HS-5 (cell line): Measurements from ENCODE around the gene WDR46.
A peak's percentile ranks its signal among the peaks of the same experiment; 100 is the strongest.
"Not testable (repeated sequence)": the region's sequence is repeated elsewhere in the genome, so short reads cannot be mapped to it uniquely, and the experiment has no call there.

Experiments
- DNase-seq: peaks from one replicate; pipeline ENCODE4 v3.0.0-alpha.2; 2012; ENCODE audit warnings: low read depth

The WDR46 gene

GRCh38 chr6:33288141-33288920 lies 708 bp downstream of the WDR46 start:
- DNase-seq, result no peak

GRCh38 chr6:33286946-33287914 lies 1.8 kb downstream of the WDR46 start:
- DNase-seq, result no peak

- not testable (repeated sequence) for DNase-seq
Observed at GRCh38 chr6:33285214-33285613, 3.8 kb downstream of the WDR46 start.

- DNase-seq, result no peak
Observed at GRCh38 chr6:33280539-33280938, 8.5 kb downstream of the WDR46 start.

DNA sequence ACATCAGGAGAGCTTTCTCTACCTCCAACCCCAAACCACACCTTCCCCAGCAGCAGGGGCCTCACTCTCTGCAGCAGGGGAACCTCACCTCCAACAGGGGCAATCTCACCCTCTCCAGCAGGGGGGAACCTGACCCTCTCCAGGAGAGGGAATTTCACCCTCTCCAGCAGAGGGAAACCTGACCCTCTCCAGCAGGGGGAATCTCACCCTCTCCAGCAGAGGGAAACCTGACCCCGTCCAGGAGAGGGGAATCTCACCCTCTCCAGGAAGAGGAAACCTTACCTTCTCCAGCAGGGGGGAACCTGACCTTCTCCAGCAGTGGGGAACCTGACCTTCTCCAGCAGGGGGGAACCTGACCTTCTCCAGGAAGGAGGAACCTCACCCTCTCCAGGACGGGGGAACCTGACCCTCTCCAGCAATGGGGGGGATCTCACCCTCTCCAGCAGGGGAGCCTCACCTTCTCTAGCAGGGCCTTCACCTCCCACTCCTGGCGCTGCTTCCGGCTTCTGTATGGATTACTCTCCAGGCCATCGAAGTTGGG lies 9.0 kb downstream of the WDR46 start:
- DNase-seq, result no peak

GRCh38 chr6:33279257-33279695 lies 9.8 kb downstream of the WDR46 start:
- DNase-seq, result no peak

GRCh38 chr6:33278810-33279209 lies 10.2 kb downstream of the WDR46 start:
- no peak for DNase-seq

DNA sequence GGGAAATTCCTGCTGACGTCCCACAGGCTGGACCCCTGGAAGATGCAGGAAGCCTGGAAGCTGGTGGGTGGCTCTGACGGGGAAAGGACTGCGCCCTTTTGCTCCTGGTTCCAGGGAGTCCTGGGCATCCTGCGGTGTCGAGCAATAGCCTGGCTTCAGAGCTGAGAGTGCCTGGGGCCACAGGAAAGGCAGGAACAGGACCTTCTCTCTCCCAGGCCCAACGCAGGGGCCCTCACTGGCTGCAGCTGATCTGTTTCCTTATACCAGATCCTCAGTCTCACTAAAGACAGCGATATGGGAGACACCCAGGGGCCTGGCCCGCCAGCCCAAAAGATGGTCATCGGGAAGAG lies 10.7 kb downstream of the WDR46 start:
- no peak for DNase-seq

GRCh38 chr6:33277663-33278391 lies 11.2 kb downstream of the WDR46 start:
- DNase-seq, result no peak

DNA sequence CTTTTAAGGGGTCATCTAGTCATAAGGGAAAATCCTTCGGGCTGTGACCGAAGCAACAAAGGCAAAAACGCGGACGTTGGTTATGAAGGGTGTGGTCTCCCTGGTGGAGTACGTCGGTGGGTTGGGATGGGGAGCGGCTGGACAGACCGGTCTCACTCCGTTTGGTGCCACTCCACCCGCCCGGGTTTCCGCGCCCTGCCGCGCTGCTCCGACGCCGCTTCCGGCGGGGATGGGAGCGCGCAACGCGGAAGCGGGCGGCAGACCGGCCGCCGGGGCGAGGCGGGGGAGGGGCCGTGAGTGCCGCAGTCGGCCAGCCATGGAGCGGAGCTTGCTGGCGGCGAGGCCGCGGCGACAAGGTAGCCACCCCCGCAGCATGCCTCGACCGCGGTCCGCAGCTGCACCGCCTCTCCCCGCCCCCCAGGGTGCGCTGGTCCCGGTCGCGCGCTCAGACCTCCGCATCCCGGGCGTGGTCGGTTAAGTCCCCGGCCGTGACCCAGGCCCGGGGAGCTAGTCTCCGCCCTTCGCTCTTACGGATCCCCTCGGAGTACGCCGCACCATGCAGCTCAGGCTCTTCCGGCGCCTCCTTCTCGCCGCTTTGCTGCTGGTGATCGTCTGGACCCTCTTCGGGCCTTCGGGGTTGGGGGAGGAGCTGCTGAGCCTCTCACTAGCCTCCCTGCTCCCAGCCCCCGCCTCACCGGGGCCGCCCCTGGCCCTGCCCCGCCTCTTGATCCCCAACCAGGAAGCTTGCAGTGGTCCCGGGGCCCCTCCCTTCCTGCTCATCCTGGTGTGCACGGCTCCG lies 12.0 kb downstream of the WDR46 start, which contains the start of gene B3GALT4:
Gene B3GALT4 (plus strand): TSS at position 260 of the 799 bp plus-strand sequence. CDS start 297 bp downstream, at position 557.
- DNase-seq, result no peak

GRCh38 chr6:33276581-33276863 lies 12.5 kb downstream of the WDR46 start:
- DNase-seq, result no peak

DNA sequence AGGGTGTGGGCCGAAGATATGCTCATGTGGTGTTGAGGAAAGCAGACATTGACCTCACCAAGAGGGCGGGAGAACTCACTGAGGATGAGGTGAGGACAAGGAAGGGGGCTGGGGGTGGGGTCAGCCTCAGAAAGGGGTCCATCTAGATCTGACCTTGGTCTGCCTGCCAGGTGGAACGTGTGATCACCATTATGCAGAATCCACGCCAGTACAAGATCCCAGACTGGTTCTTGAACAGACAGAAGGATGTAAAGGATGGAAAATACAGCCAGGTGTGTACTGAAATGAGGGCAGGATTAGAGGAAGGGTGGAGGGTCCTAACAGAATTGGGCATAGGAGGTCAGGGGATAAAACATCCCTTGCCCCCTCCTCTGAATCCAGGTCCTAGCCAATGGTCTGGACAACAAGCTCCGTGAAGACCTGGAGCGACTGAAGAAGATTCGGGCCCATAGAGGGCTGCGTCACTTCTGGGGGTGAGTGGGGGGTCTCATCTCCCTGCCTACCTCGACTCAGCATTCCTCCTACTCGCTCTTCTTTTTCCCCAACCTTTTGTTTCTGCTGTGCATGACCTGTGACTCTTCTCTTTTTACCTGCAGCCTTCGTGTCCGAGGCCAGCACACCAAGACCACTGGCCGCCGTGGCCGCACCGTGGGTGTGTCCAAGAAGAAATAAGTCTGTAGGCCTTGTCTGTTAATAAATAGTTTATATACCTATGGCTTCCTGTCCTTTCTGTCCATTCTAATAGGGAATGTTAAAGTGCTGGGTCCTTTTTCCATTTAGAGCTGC lies 13.1 kb downstream of the WDR46 start:
- not testable (repeated sequence) for DNase-seq

DNA sequence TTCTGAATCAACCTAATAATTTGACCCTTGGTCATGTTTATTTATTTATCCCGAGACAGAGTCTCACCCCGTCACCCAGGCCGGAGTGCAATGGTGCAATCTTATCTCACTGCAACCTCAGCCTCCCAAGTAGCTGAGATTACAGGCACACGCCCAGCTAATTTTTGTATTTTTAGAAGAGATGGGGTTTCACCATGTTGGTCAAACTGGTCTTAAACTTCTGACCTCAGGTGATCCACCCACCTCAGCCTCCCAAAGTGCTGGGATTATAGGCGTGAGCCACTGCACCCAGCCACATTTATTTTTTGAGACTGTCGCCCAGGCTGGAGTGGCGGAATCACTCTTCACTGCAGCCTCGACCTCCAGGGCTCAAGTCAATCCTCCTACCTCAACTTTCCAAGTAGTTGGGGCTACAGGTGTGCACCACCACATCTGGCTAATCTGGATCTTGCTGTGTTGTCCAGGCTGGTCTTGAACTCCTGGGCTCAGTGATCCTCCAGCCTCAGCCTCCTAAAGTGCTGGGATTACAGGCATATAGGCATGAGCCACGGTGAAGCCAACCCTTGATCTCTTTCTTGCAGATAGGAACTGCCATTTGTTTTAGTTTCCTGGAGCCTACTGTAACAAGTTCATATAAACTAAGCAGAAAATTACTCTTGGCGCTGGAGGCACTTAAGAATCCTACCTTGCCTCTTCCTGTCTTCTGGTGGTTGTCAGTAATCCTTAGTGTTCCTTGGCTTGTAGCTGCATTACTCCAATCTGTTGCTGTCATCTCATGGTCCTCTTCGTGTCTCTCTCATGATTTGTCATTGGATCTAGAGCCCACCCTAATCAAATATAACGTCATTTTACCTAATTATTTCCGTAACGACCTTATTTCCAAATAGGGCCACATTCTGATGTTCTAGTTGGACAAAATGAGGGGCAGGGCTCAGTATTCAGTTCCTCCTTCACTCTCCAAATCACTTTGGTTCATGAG lies 14.8 kb downstream of the WDR46 start:
- no peak for DNase-seq

DNA sequence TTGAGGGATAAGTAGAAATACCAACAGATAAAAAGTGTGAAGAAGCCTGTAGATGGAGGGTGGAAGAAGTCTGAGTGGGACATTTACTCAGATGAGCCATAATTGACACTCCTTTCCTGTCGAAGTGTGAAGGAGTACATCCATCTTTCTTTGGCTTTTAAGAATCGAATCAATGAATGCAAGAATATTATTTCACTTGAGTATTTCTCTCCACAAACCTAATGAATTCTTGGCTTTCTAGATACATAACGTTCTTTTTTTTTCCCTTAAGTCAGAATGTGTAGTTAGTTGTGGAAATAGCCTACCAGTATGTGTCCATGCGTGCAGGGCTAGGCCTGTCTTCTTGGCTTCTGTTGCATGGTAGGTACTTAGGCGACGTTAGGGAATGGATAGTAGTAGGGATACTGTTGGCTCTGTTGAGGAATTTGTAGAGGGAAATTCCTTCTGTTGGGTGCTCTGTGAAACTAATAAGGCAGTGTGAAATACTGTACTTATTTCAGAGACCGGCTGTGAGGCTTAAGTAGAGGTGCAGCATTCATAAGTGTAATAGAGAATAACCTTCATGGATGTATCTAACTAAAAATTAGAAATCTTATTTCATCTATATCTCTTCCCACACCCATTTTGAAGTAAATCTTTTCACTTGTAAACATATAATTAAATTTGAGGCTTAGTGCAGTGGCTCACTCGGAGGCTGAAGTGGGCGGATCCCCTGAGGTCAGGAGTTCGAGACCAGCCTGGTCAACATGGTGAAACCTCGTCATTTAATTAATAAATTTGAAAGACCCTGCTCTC lies 15.7 kb downstream of the WDR46 start:
- no peak for DNase-seq

- no peak for DNase-seq
Observed at GRCh38 chr6:33272275-33273128, 16.5 kb downstream of the WDR46 start.

- peak; percentile 98 for DNase-seq
Observed at GRCh38 chr6:33271468-33272274, 17.4 kb downstream of the WDR46 start, which contains the start of the genes RPS18 and VPS52. Gene RPS18 (plus strand): TSS chr6:33272075. CDS start chr6:33272120, 45 bp downstream. Gene VPS52 (minus strand): TSS chr6:33271876. CDS start chr6:33271675, 201 bp downstream.
